ENCODE measurements around the gene OR4K17. TPM values are rescaled to one million over a fixed set of nuclear protein-coding genes. Genes with fewer than 3 reads are reported as not detected.
"Not testable (repeated sequence)": the region's sequence is repeated elsewhere in the genome, so short reads cannot be mapped to it uniquely, and the experiment has no call there.

OR4K17 gene
- total and polyA plus RNA-seq, 11 donors: not detected

GRCh38 chr14:20143911-20144310 lies 33.4 kb downstream of the OR4K17 start:
- no peak for DNase-seq
- Histone ChIP-seq H3K4me1 (no peaks in the 10 kb centered on the region), H3K36me3 (no peaks in the 10 kb centered on the region), H3K27me3 (no peaks in the 10 kb centered on the region), H3K4me3 (no peak overlapping the region), H3K9me3 (peaks cover 0 to 5% (median 0%) of the 10 kb centered on the region in 12 donors), H3K27ac (no peak overlapping the region)
- no peak for ATAC-seq
- TF ChIP-seq POLR2A (IDR thresholded peaks at IDR 0.05) (no peak), CTCF (IDR thresholded peaks at IDR 0.05) (no peak)
- intact Hi-C loops (cut with DNase I): no loop called here
- WGBS, 4 donors: 19 to 38% (median 23%) methylated on average over 7 of the region's 7 CpGs

- TF ChIP-seq CTCF (IDR thresholded peaks at IDR 0.05): no peak
- no peak for TF ChIP-seq POLR2A (IDR thresholded peaks at IDR 0.05)
- no peak overlapping the region for H3K4me3 ChIP-seq
- 43 to 49% (median 44%) methylated on average over 1 of the region's 1 CpG for WGBS, 4 donors
- H3K27me3 ChIP-seq: no peaks in the 10 kb centered on the region
- no peaks in the 10 kb centered on the region for H3K4me1 ChIP-seq
- H3K27ac ChIP-seq: no peak overlapping the region
- H3K9me3 ChIP-seq: peaks cover 0 to 9% (median 0%) of the 10 kb centered on the region in 12 donors
- no peaks in the 10 kb centered on the region for H3K36me3 ChIP-seq
- DNase-seq (no peak), ATAC-seq (no peak)
- intact Hi-C loops (cut with DNase I): no loop called here
Observed at GRCh38 chr14:20144820-20145219, 34.3 kb downstream of the OR4K17 start.

- peaks cover 0 to 34% (median 13%) of the 10 kb centered on the region in 12 donors for H3K9me3 ChIP-seq
- ATAC-seq (no peak), DNase-seq (no peak)
- no peak overlapping the region for H3K4me3 ChIP-seq
- no peaks in the 10 kb centered on the region for H3K4me1 ChIP-seq
- intact Hi-C loops (cut with DNase I): no loop called here
- TF ChIP-seq POLR2A (IDR thresholded peaks at IDR 0.05) (no peak), CTCF (IDR thresholded peaks at IDR 0.05) (no peak)
- no peaks in the 10 kb centered on the region for H3K36me3 ChIP-seq
- no peaks in the 10 kb centered on the region for H3K27me3 ChIP-seq
- no peak overlapping the region for H3K27ac ChIP-seq
Observed at GRCh38 chr14:20164462-20164861, 53.9 kb downstream of the OR4K17 start.

- Histone ChIP-seq H3K9me3 (peaks cover 0 to 33% (median 13%) of the 10 kb centered on the region in 12 donors), H3K27ac (no peak overlapping the region), H3K4me1 (no peaks in the 10 kb centered on the region), H3K27me3 (no peaks in the 10 kb centered on the region), H3K36me3 (no peaks in the 10 kb centered on the region), H3K4me3 (no peak overlapping the region)
- DNase-seq (no peak), ATAC-seq (no peak)
- no peak for TF ChIP-seq POLR2A (IDR thresholded peaks at IDR 0.05)
- no peak for TF ChIP-seq CTCF (IDR thresholded peaks at IDR 0.05)
- intact Hi-C loops (cut with DNase I): no loop called here
Observed at GRCh38 chr14:20167091-20167490, 56.6 kb downstream of the OR4K17 start.

- H3K36me3 ChIP-seq; ATAC-seq; H3K27ac ChIP-seq; intact Hi-C loops (cut with DNase I); H3K4me1 ChIP-seq; H3K9me3 ChIP-seq; DNase-seq; H3K4me3 ChIP-seq; H3K27me3 ChIP-seq: not testable (repeated sequence)
Observed at GRCh38 chr14:20169852-20170251, 59.3 kb downstream of the OR4K17 start.

Measured in heart left ventricle (tissue), 16 donors.